NCI-H1436 treated with DMSO at 0.1 percent for 48 hours (cell line): ENCODE data around the gene REXO1.

Source experiments
- DNase-seq: peaks from one replicate; lab custom pipeline; 2025; lab: John Stamatoyannopoulos, UW

Gene REXO1

GRCh38 chr19:1860821-1861598 lies 12.7 kb upstream of the REXO1 start:
- DNase-seq: no peak

DNA sequence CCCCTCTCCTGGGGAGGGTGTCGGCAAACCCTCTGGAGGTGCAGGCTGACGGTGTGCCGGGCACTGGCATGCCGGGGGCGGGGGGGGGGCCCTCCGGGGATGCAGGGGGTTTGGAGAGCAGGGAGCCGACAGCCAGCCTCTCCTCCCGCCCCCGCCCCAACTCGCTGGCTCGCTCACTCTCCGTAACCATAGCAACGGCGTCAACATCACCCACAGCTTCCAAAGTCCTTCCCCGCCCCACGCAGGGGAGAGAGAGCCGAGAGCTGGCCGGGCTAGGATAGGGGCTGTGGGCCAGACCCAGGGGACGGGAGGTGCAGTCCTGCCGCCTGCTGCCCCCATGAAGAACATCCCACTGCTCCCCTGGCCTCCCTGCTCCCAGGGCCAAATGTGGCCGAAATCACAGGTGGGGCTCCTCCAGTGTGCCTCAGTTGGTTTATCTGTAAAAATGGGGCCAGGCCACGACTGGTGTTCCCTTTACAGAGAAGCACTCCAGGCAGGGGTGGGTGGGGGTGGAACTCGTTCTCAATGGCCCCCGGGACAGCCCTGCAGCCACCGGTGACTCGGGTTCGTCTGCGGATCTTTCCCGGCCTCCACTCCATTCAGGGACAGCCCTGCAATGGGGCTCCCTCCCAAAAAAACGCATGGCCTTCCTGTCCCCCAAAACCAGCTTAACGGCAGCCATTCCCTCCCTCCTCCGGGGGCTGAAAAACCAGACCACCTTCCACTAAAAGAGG lies 11.9 kb upstream of the REXO1 start:
- DNase-seq: no peak

DNA sequence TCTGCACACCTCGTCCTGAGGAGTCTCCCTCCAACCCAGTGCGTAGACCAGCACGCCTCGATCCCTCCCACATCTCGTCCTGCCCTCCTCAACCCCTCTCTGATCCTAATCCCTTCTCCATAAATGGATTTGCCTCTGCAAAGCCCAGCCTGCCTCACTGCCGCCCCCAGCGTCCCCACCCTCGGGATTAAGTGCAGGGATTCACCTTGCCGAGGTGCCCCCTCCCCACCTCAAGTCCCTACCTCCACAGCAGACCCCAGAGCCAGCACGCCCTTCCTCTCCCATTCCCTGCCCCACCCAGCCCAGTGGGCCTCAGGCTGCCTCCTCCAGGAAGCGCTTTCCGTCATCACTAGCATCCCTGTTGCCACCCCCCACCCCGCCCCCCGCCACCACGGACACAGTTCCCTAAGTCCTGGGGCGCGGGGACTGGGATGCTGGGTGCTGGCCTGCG lies 11.1 kb upstream of the REXO1 start:
- DNase-seq: no peak

GRCh38 chr19:1858412-1859081 lies 10.3 kb upstream of the REXO1 start:
- no peak for DNase-seq

GRCh38 chr19:1857648-1858326 lies 9.5 kb upstream of the REXO1 start:
- no peak for DNase-seq

GRCh38 chr19:1856698-1857603 lies 8.7 kb upstream of the REXO1 start:
- DNase-seq: no peak

GRCh38 chr19:1856345-1856697 lies 8.0 kb upstream of the REXO1 start:
- no peak for DNase-seq

GRCh38 chr19:1855828-1856255 lies 7.6 kb upstream of the REXO1 start:
- no peak for DNase-seq

DNA sequence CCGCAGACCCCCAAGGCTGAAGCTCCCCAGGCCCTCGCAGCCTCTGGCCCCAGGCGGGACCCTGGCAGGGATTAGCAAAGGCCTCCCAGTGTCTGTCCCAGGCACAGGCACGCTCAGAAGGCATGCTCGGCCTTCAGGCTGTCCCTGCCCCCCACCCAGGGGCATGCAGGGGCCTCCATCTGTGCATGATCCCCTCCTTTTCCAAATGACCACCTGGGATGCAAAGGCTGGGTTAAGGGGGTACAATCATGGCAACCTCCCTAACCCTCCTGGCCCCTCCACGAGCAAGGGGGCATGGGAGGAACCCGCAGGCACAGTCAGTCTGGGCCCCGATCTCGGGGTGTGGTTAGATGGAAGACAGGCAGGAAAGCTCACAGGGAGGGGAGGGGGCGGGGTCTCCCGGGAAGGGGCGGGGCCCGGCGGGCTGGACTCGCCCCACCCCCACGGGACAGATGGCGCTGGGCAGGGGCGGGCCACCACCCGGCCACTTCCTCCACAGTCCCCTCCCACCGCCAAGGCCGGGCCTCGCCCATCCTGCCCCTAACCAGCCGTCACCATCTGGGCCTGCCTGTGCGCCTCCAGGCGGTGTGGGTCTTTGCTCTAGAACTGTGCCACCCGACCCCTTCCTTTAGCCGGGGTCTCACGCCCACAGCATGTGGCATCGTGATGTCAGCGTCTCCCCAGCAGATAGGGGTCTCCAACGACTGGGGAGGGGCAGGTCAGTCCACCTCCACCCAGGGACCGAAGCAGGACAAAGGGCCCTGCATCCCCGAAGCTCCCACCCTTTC lies 7.0 kb upstream of the REXO1 start:
- DNase-seq: no peak

DNA sequence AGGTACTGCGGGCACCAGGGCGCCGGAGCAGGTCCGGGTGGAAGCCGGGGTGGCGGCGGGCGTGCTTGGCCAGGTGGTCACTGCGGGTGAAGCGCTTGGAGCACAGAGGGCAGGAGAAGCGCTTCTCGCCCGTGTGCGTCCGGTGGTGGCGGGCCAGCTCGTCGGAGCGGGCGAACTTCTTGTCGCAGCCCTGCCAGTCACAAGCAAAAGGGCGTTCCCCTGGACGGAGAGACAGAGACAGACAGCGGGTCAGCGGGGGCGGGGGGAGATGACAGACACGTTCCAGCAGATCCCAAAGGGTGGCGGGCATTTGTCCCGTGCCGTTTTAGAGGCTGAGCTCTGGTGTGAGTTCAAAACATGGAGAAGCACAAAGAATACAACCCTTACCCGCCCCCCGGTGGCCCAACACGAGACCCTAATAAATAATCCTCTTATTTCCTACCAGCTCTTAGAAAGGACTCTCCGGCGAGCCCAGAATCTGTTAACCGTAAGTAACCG lies 6.3 kb upstream of the REXO1 start:
- DNase-seq: no peak

DNA sequence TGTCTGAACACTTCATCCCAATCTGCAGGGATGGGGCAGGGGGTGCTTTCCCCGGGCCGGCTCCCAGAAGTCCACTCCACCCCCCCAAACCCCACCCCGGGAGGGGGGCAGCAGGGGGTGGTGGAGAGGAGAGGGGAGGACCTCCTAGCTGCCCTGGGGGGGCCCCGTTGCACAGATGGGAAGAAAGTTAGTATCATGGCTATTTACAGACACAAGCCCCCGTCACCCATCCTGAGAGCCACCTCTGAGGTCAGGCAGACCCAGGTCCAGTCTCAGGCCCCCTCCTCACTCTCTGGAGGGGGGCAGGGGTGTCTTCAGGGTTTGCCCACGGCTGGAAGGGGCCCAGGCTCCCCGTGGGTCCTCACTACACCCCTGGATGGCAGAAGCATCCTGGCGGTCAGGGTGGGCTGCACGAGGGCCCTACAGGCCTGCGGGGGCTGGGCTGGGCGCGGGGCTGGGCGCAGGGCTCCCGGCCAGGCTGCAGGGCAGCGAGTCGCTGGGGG lies 5.8 kb upstream of the REXO1 start:
- no peak for DNase-seq

DNA sequence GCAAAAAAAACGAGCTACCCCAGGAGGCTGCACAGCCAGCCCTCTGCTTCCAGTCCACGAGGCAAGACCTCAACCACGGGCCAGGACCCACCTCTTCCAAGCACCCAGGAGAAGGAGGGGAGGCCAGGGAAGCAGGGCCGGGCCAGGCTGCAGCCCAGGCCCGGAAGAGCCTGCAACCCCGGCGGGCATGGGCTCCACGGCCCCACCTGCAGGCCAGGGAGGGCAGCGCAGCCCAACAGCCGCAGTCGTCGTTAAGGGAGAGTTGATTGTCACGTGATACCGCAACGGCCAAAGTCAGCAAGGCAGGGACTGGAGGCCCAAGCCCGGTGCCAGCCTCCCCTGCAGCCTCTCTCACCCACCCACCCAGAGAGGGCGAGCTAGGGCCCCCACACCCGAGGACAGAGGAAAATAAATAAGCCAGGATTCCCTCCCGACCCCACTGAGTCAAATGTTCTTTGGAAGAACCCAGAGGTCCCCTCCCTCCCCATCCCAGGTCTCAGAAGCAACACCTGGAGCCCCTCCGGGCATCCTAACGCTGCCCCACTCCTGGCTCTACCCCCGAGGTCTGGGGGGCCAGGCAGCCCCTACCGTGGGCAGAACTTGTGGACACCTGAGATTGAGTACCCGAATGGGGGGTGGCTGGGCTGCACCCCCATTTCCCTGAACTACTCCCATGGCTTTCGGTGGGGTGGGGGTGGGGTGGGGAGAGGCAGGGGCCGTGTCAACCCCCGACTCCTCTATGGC lies 5.2 kb upstream of the REXO1 start:
- DNase-seq: no peak

GRCh38 chr19:1852581-1853128 lies 4.4 kb upstream of the REXO1 start:
- no peak for DNase-seq

GRCh38 chr19:1851654-1852580 lies 3.6 kb upstream of the REXO1 start:
- no peak for DNase-seq

DNA sequence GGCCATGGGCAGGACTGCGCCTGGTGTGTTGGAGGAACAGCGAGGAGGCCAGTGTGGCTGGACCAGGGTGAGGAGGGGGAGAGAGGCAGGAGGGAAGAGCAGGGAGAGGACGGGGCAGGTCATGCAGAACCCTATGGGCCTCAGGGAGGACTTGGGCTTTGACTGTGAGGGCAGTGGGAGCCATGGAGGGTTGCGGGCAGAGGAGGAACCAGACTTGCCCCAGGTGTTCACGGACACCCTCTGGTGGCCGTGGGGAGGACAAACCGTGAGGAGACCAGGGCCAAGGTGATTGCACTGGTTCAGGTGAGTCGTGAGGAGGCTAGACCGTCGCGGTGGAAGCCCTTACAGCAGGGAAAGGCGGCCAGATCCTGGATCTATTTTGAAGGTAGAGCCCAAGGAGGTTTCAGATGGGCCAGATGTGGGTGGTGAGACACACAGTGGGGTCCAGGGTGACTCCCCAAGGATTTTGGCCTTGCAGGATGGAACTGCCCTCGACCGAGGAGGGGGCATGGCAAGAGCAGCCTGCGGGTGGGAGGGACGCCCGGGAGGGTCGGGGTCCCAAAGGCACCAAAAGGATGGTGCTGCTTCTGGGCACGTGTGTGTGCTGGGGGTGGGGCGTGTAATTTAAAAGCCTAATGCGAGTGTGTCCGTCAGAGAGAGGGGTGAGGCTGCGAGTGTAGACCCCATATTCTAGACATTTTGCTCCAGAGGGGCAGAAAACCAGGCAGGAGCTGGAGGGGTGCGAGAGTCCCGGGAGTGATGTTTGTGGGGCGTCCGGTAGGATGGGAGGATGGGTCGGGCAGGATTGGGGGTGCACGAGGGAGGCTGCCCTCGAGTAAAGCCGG lies 2.7 kb upstream of the REXO1 start:
- DNase-seq: no peak

- no peak for DNase-seq
These were observed 1.7 kb upstream of the REXO1 start for GRCh38 chr19:1849886-1850398.

- no peak for DNase-seq
These were observed 820 bp upstream of the REXO1 start for GRCh38 chr19:1849132-1849474.
